HG03280 (cell line): ENCODE data around the gene MYO1D.
"Not testable (repeated sequence)": the region's sequence is repeated elsewhere in the genome, so short reads cannot be mapped to it uniquely, and the experiment has no call there.

Experiments used
- ATAC-seq: cut with Tn5 transposase; IDR thresholded peaks from one replicate; pipeline ENCODE4 v1.9.1; 2021; ENCODE audit warnings: mild to moderate bottlenecking, moderate library complexity; ENCODE audit not compliant: unreplicated experiment

Gene MYO1D

DNA sequence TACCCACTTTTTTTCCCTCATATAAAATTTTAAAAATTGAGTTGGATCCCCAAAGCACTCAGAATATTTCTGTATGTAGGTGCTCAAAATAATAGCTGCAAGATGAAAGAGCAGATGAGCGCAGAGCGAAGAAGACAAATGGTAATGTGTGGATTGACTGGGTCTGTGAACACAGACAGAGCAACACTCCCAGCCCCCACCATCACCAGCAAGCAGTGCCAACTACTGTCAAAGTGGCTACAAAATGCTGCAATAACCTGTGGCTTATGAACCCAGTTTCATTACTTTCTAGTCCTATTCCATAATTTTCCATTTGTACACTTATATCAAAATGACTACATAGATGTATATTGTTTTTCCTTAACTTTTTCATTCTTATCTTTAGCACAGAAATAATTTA is 137.2 kb downstream of the MYO1D start:
- ATAC-seq, result no peak

DNA sequence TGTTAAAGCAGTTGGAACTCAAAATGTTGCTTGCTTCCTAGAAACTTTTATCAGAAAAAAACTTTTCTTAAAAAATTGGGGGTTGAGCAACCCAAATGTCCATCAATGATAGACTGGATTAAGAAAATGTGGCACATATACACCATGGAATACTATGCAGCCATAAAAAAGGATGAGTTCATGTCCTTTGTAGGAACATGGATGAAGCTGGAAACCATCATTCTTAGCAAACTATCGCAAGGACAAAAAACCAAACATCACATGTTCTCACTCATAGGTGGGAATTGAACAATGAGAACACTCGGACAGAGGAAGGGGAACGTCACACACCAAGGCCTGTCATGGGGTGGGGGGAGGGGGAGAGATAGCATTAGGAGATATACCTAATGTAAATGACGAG is 137.8 kb downstream of the MYO1D start:
- ATAC-seq, result not testable (repeated sequence)

GRCh38 chr17:32733401-32733800 is 143.5 kb downstream of the MYO1D start:
- ATAC-seq, result no peak

GRCh38 chr17:32732900-32733299 is 144.0 kb downstream of the MYO1D start:
- ATAC-seq, result no peak

DNA sequence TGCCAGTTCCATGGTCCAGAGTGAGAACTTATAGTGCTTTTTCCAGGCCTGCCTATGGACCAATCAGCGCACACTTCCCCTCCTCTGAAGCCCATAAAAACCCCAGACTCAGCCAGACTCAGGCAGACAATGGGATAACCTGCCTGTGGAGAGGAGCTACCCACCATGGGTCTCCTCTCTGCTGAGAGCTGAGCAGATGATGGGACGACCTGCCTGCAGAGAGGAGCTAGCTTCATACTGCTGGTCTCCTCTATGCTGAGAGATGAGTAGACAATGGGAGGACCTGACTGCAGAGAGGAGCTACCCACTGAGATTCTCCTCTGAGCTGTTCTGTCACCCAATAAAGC is 144.7 kb downstream of the MYO1D start:
- no peak for ATAC-seq

DNA sequence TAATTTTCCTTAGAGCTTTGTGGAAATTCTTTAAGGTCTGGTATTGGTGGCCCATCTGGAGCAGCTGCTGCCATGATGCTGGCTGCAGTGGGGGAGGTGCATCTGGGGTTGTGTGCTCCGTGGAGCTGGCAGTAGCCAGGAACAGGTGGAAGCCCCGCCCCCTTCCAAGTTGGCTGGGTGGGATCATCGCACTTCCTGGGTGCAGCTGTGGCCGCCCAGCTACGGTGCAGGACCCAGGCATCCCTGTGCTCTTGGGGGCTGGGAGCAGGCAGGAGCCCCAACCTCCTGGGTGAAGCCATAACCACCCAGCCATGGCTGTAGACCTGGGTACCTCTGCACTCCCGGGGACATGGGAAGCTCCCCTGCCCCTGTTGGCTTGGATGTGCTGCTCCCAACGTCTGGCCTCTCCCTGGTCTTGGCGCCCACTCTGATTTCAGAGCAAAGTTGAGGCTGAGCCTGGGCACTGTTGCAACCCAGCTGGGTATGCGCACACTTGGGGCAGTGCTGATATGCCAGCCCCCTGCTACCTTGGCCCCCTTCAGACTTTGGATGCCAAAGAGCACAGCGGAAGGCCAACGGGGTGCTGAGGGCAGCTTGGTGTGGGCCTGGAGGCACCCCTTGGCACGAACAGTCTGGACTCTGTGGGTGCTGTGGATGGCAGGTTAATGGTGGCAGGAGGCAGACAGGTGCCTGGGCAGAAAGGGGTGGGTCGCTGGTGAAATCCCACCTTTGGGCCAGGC is 145.2 kb downstream of the MYO1D start:
- no peak for ATAC-seq

DNA sequence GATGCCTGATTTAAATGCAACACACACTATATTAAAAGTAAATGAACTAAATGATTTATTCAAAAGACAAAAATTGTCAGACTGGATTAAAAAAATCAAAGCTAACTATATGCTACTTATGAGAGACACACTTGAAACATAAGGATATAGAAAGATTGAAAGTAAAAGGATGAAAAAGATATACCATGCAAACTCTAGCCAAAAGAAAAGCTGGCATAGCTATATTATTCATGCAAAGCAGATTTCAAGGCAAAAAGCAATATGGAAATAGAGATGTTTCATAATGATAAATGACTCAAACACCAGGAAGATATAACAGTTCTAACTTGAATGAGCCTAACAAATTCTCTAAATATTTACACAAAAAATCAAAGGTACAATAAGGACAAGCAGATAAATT is 149.2 kb downstream of the MYO1D start:
- no peak for ATAC-seq

DNA sequence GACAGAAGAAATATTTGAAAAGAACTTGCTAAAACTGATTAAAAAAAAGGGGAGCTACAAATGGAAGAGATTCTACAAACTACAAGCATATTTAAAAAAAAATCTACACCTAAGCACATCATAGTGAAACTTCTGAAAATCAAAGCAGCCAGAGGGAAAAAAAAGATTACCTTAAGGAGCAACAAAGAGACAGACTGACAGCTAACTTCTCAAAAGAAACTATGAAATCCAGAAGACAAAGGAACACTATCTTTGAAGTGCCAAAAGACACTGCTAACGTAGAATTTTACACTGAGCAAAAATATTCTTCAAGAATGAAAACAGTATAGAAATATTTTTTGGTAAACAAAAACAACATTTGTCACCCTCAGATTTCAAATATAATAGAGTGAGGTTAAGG is 151.2 kb downstream of the MYO1D start:
- ATAC-seq, result no peak

- ATAC-seq, result no peak
These were observed 153.5 kb downstream of the MYO1D start for GRCh38 chr17:32723310-32723955.

GRCh38 chr17:32722733-32723132 is 154.2 kb downstream of the MYO1D start:
- no peak for ATAC-seq

DNA sequence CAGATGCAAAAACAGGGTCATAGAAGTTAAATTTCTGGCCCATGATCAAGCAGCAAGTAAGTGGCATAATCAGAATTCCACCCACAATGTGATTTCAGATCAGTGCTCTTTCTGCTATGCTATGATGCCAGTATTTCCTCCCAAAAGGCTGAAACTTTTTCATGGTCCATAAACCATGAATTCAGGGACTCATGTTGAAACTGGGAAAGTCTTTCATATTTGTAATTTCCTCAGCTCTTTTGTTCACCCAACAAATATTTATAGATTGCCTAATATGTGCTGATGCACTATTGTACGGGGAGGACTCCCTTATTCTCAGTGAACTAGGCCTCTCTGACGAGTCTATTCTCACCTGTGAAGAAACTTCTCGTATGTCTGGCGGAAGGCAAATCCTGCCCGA is 156.3 kb downstream of the MYO1D start:
- ATAC-seq, result no peak

- no peak for ATAC-seq
These were observed 157.2 kb downstream of the MYO1D start for GRCh38 chr17:32719689-32720088.

DNA sequence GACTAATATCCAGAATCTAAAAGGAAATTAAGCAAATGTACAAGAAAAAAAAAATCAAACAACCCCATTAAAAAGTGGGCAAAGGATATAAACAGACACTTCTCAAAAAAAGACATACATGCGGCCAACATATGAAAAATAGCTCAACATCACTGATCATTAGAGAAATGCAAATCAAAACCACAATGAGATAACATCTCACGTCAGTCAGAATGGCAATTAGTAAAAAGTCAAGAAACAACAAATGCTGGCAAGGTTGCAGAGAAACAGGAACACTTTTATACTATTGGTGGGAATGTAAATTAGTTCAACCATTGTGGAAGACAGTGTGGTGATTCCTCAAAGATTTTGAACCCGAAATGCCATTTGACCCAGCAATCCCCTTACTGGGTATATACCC is 162.0 kb downstream of the MYO1D start:
- not testable (repeated sequence) for ATAC-seq

- not testable (repeated sequence) for ATAC-seq
These were observed 162.7 kb downstream of the MYO1D start for GRCh38 chr17:32714206-32714605.

DNA sequence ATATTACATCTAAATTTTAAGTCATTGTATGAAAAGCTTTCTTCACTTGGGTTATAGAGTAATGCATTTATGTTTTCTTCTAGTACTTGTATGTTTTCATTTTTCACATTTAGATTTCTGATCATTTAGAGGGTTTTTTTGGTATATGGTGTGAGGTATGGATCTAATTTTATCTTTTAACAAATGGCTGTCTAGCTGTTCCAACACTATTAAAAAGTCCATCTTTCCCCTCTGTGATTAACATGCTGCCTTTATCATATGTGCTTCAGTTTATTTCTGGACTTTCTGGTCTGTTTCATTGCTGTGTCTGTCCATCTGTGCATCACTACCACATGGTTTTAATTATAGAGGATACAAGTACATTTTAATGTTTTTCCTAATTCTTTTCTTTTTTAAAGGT is 163.8 kb downstream of the MYO1D start:
- ATAC-seq, result no peak

DNA sequence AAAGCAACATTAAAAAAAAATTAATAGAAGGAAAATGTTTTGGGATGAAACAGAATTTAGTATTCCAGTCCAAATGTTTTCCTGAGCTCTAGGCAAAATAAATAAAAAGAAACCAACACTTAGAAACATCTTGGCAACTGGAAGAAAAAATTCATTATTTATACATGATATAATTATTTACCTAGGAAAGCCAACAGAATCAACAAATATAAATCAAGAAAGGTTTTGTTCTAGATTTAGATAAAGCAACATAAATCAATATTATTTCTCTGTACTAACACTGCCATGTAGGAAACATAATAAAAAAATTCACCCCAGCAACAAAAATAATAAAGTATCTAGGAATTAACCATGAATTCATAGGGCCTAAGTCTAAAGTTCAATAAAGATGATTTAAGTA is 167.4 kb downstream of the MYO1D start:
- ATAC-seq, result no peak

GRCh38 chr17:32701871-32702270 is 175.1 kb downstream of the MYO1D start:
- ATAC-seq, result no peak

DNA sequence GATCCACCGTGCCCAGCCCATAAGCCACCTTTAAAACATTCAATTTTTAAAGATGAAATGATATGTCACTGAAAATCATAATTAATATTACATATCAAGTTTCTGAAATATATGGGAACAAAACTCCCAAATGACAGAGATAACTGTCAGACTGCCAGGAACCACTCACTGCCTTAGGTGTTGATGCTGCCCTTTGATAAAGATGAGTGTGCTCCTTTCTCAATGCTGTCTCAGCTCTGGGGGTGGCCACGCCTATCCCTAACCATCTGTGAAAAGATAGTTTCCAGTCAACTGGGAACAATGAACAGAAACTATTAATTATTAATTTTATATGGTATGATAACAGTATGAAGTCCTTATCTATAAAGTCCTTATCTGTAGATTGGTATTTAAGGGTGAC is 177.7 kb downstream of the MYO1D start:
- no peak for ATAC-seq

DNA sequence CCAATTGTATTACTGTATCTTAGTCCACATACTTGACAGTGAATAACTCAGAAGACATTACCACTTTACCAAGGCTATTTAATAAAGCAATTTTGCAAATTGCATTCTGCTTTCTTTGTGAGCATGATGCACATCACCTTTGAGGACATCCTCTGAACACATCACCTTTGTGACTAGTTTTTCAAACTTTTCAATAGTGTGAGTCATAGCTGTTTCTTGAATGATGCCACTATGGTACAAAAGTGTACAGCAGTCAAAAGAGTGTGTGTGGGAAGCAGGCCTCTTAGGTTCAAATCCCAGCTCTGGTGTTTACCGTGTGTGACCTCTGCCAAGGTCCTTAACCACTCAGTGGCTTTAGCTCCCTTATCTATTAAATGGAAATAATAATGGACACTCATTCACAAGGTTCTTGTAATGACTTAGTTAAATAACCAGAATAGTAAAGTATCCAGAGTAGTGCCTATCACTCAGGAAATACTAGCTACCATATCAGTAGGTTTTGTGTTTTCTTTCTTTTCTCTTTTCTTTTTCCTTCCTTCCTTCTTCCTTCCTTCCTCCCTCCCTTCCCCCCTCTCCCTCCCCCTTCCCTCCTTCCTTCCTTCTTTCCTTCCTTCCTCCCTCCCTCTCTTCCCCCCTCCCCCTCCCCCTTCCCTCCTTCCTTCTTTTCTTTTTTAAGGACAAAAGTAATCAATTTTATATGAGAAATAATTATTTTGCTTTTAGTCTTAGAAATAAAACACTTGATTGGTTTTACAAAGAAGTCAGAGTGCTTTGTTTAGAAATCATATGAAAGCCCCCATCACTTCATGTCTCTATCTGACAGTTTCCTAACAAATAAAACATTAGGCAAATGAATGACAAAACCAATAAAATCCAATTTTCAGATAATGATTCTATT is 178.9 kb downstream of the MYO1D start:
- ATAC-seq, result no peak

DNA sequence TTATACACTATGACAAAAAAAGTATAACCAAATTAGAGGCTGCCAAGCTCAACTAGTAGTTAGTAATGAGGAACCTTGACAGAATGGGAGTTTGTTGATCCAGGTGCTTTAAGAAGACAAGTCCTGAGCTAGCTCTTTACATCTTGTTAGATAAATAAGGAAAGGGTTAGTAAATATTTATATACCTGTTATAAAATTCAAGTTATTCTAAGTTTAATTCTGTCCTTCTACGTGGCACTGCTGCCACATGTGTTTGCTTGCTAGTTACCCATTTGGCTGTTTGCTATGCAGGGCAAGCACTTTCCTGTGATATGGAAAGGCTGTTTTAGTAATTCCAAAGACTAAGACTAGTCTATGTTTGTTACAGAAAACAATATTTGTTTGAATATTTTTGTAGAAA is 180.5 kb downstream of the MYO1D start:
- ATAC-seq, result no peak

DNA sequence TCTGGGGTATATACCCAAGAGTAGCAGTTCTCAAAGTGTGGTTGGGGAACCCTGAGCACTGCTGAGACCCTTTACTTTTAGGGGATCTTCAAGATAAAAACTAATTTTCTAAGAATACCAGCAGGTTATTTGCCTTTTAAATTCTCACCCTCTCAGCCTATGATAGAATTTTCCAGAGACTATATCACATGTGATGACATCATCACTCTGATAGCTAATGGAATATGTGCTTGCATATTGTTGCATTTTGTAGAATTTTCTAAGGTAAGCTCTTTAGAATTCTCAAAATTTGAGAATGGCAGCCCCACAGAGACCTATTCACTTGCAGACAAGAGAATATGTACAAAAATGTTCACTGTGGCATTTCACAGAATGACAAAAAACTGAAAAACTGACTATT is 181.1 kb downstream of the MYO1D start:
- ATAC-seq, result no peak
